ENCODE data around the gene CREB5.

CREB5 gene

GRCh38 chr7:28684650-28685241 lies 272.4 kb downstream of the CREB5 start:
- DNase-seq (ENCODE audit: low spot score): no peak

- DNase-seq (ENCODE audit: low spot score): no peak
Observed at GRCh38 chr7:28685242-28685643, 272.9 kb downstream of the CREB5 start.

GRCh38 chr7:28685644-28686417 lies 273.5 kb downstream of the CREB5 start:
- DNase-seq (ENCODE audit: low spot score): no peak

GRCh38 chr7:28686418-28686800 lies 274.1 kb downstream of the CREB5 start:
- no peak for DNase-seq (ENCODE audit: low spot score)

- no peak for DNase-seq (ENCODE audit: low spot score)
Observed at GRCh38 chr7:28687537-28687936, 275.2 kb downstream of the CREB5 start.

- no peak for DNase-seq (ENCODE audit: low spot score)
Observed at GRCh38 chr7:28688174-28688573, 275.9 kb downstream of the CREB5 start.

- DNase-seq (ENCODE audit: low spot score): no peak
Observed at GRCh38 chr7:28688651-28689050, 276.3 kb downstream of the CREB5 start.

GRCh38 chr7:28695300-28696295 lies 283.3 kb downstream of the CREB5 start:
- DNase-seq (ENCODE audit: low spot score): no peak

- no peak for DNase-seq (ENCODE audit: low spot score)
Observed at GRCh38 chr7:28697913-28698563, 285.7 kb downstream of the CREB5 start.

- no peak for DNase-seq (ENCODE audit: low spot score)
Observed at GRCh38 chr7:28698840-28699239, 286.5 kb downstream of the CREB5 start.

- DNase-seq (ENCODE audit: low spot score): no peak
Observed at GRCh38 chr7:28700096-28700495, 287.8 kb downstream of the CREB5 start.

- DNase-seq (ENCODE audit: low spot score): no peak
Observed at GRCh38 chr7:28700790-28701203, 288.5 kb downstream of the CREB5 start.

- no peak for DNase-seq (ENCODE audit: low spot score)
Observed at GRCh38 chr7:28701731-28702130, 289.4 kb downstream of the CREB5 start.

- DNase-seq (ENCODE audit: low spot score): no peak
Observed at GRCh38 chr7:28702171-28702570, 289.9 kb downstream of the CREB5 start.

GRCh38 chr7:28703037-28703765 lies 290.9 kb downstream of the CREB5 start:
- DNase-seq (ENCODE audit: low spot score): no peak

- DNase-seq (ENCODE audit: low spot score): no peak
Observed at GRCh38 chr7:28704706-28705105, 292.4 kb downstream of the CREB5 start.

- no peak for DNase-seq (ENCODE audit: low spot score)
Observed at GRCh38 chr7:28705350-28705749, 293.0 kb downstream of the CREB5 start.

- no peak for DNase-seq (ENCODE audit: low spot score)
Observed at GRCh38 chr7:28706584-28706983, 294.3 kb downstream of the CREB5 start.

- DNase-seq (ENCODE audit: low spot score): no peak
Observed at GRCh38 chr7:28707291-28707690, 295.0 kb downstream of the CREB5 start.

GRCh38 chr7:28708033-28708951 lies 296.0 kb downstream of the CREB5 start:
- no peak for DNase-seq (ENCODE audit: low spot score)

Measured in CD4-positive, alpha-beta T cell treated with Interleukin-6 at 100 ng/mL for 8 hours (primary cell).